DMS 273 treated with DMSO at 0.1 percent for 48 hours (cell line): ENCODE measurements around the gene SSR3.

Experiments
- DNase-seq: peaks from one replicate; lab custom pipeline; 2025; lab: John Stamatoyannopoulos, UW

Gene SSR3

GRCh38 chr3:156491192-156491591, 63.7 kb downstream of the SSR3 start:
- no peak for DNase-seq
